GM21515 (cell line): ENCODE measurements around the gene GALNT17.
"Not testable (repeated sequence)": the region's sequence is repeated elsewhere in the genome, so short reads cannot be mapped to it uniquely, and the experiment has no call there.

Source experiments
- ATAC-seq: cut with Tn5 transposase; IDR thresholded peaks from one replicate; pipeline ENCODE4 v1.9.1; 2021; ENCODE audit not compliant: unreplicated experiment

GALNT17 gene

GRCh38 chr7:71229699-71230098 lies 97.8 kb downstream of the GALNT17 start:
- no peak for ATAC-seq

GRCh38 chr7:71235253-71235652 lies 103.3 kb downstream of the GALNT17 start:
- ATAC-seq: no peak

- no peak for ATAC-seq
These were observed 104.5 kb downstream of the GALNT17 start for GRCh38 chr7:71236230-71237105.

GRCh38 chr7:71237945-71238344 lies 106.0 kb downstream of the GALNT17 start:
- ATAC-seq: no peak

GRCh38 chr7:71238581-71239295 lies 106.8 kb downstream of the GALNT17 start:
- ATAC-seq: no peak

GRCh38 chr7:71239586-71240268 lies 107.8 kb downstream of the GALNT17 start:
- ATAC-seq: no peak

- ATAC-seq: no peak
These were observed 111.9 kb downstream of the GALNT17 start for GRCh38 chr7:71243736-71244410.

- no peak for ATAC-seq
These were observed 113.1 kb downstream of the GALNT17 start for GRCh38 chr7:71245038-71245437.

GRCh38 chr7:71251706-71252105 lies 119.8 kb downstream of the GALNT17 start:
- no peak for ATAC-seq

GRCh38 chr7:71254751-71255150 lies 122.8 kb downstream of the GALNT17 start:
- no peak for ATAC-seq

GRCh38 chr7:71255537-71256178 lies 123.7 kb downstream of the GALNT17 start:
- no peak for ATAC-seq

- ATAC-seq: no peak
These were observed 129.1 kb downstream of the GALNT17 start for GRCh38 chr7:71261066-71261465.

- not testable (repeated sequence) for ATAC-seq
These were observed 130.9 kb downstream of the GALNT17 start for GRCh38 chr7:71262834-71263233.

- no peak for ATAC-seq
These were observed 132.1 kb downstream of the GALNT17 start for GRCh38 chr7:71264005-71264404.

GRCh38 chr7:71266912-71267311 lies 135.0 kb downstream of the GALNT17 start:
- no peak for ATAC-seq

- no peak for ATAC-seq
These were observed 136.0 kb downstream of the GALNT17 start for GRCh38 chr7:71267734-71268469.

- ATAC-seq: no peak
These were observed 138.6 kb downstream of the GALNT17 start for GRCh38 chr7:71270558-71270957.

GRCh38 chr7:71271203-71271602 lies 139.3 kb downstream of the GALNT17 start:
- no peak for ATAC-seq

- no peak for ATAC-seq
These were observed 140.9 kb downstream of the GALNT17 start for GRCh38 chr7:71272509-71273490.
